Stimulated activated CD8-positive, alpha-beta memory T cell treated with anti-CD3 and anti-CD28 coated beads, Interleukin-12 subunit alpha, Interleukin-12 subunit beta, amount 100 ng/mL, for 24 hours (primary cell): ENCODE results near the gene IRF2.

Experiments used
- DNase-seq: peaks from one replicate; pipeline ENCODE4 v3.0.0-alpha.2; 2020; ENCODE audit errors: extremely low read depth

The IRF2 gene

DNA sequence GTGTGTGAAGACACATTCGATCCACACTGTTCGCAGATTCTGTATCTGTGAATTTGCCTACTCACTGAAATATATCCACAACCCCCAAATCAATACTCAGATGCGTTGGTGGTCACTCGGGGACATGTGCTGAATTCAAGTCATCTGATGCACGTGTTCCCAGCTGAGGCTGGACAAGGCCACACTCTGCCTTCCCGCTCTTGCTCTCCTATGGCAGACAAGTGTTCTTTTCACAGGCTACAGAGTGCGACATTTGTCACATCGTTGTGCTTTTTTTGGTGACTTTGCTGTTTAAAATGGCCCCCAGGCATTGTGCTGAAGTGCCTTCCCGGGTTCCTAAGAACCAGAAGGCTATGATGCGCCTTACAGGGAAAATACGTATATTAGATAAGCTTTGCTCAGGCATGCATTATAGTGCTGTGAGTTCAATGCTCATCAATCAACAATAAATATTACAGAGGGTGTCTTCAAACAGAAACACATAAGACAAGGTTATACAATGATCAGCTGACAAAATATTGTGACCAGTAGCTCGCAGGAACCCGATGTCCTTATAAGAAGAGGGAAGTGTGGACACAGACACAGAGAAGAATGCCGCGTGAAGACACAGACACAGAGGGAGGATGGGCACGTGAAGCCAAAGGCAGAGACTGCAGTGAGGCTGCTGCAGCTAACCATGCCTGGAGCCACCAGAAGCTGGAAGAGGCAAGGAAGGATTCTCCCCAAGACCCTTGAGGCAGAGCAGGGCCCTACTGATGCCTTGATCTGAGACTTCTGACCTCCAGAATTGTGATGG is 42.0 kb downstream of the IRF2 start:
- DNase-seq: no peak

DNA sequence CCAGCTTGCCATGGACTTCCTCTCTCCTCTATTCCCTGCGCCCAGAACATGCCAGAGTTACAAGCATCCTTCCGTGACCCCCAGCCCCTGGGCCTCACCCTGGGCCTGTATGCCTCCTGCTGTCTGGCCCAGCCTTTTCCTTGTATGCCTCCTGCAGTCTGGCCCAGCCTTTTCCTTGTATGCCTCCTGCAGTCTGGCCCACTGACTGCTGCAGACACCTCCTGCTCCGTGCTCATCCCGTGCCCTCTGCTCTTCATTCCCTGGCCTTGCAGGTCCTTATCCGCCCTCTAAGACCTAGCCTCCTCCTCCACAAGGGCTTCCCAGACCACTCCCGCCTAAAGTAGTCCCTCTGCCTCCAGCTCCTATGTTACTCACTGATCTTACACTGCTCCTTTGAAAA is 44.2 kb downstream of the IRF2 start:
- no peak for DNase-seq

DNA sequence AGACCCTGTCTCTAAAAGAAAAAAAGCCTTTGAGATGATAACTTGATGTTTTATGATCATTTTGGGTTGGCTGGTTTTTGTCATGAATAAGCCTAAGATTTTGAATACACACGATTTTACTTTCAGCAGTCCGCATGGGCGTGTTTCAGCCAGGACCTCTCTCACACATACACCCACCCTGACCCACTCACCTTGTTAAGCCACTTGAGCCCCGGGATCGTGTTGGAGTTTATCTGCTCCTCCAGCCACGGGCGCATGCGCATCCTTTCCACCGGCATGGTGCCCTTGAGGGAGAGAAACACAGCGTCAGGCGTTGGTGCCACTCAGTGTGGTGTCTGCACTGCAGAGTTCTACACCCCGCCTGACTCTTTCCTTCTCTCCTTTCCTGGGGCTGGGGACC is 45.6 kb downstream of the IRF2 start:
- DNase-seq: no peak

DNA sequence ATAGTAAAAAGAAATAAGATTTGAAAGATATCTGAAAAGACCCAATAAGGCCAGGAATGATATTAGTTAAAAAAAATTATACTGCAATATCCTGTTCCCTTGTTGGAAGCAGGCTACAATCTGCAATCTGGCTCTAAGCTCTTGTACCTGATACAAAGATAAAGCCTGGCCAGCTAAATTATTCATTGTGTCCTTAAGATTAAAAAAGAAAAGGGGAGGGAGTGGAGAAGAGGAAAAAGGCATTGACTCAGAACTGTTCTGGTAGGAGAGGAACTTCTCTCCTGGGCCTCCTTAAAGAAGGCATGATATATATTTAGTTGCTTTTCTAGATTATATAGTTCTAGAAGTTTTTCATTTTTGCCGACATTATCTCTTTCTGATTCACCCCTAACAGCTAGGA is 46.7 kb downstream of the IRF2 start:
- DNase-seq: no peak

DNA sequence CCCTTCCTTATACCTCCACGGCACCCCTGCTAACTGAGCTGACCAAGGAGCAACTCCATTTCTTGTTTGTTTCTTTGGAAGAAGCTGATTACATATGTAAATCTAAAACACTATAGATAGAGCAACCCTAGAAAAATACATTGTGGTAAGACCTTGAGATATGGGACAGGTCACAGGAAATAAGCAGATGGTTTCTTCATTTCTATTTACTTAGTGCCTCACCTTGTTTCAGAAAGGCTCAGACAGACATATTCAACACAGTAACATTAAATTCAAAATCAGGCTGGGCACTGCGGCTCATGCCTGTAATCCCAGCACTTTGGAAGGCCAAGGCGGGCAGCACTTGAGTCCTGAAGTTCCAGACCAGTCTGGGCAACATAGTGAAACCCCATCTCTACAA is 47.3 kb downstream of the IRF2 start:
- DNase-seq: no peak

DNA sequence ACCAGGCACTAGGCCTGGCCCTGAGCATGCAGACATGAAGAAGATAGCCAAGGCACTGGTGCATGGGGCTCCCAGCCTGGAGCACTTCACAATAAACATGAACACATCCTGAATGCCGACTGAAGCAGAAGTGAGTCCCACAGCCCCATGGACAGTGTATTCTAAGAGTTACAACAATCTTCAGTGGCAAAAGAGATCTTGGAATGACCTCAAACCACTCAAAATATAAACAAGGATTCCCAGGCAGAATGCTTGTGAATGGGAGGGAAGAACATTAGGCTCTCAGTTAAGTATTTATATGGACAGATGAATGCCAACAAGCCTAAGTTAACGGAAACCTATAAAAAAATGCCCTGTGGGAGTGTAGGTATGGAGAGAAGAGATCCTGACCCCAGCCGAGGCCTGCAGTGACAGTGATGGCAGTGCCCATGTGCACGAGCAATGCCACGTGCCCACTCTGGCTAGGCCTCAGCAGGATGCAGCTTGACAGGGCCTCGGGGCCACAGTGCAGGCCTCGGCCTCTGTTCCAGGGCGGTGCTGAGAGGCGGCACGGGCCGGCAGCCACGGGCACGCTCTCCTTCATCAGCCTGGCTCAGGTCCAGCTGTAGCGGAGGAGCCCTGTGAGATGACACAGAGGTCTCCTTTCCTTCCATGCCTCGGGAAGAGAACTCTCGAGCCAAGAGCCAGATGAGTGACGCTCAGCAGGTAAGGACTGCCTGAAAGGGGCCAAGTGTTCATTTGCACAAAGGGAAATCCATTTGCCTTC is 49.2 kb downstream of the IRF2 start:
- DNase-seq: no peak

DNA sequence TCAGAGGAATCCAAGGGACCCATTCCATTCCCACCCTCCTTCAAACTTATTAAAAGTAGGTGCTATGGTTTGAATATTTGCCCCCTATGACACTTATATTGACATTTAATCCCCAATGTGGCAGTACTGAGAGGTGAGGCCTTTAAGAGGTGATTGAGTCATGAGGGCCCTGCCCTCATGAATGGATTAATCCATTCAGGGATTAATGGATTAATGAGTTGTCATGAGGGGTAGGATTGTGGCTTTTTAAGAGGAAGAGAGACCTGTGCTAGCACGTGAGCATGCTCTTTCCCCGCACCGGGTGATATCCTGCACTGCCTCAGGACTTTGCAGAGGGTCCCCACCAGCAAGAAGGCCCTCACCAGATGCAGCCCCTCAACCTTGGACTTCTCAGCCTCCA is 50.1 kb downstream of the IRF2 start:
- DNase-seq: no peak

DNA sequence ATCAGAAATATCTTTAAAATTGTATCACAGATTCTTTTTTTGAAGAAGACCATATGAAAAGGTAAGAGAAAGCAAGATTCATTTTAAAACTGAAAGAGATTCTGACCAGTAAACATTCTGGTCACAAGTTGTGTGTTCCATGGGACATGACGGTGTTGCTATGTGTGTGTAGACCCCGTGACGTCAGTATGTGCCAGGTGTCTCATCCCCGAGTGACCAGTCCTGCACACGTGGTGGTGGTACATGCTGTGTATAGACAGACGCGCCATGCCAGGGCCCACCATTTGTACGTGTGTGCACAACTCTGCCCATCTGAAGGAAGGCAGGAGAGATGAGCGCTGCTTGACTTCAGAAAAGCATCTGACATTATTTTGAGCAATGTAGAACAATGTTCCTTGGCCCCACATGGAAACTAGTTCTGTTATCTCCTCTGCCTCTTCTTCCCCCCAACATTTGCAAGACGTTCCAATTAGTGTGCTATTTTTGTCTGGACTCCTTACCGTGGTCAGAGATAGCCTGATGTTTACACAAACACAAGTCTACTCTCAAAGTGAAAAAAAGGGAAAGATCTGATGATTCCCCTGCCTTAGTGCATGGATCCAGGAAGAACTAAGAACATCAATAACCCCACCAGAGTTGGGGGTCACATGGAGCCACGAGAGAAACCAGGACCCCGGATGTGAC is 51.2 kb downstream of the IRF2 start:
- DNase-seq: no peak

DNA sequence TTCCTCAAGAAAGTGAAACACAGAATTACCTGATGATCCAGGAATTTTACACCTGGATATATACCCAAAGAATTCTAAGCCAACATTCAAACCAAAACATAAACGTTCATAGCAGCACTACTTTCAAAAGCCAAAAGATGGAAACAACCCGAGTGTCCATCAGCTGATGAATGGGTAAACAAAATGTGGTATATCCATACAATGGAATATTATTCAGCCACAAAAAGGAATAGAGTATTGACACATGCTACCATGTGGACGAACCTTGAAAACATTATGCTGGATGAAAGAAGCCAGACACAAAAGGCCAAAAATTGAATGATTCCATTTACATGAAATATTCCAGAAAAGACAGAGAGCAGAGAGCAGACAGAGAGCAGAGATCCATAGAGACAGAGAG is 52.0 kb downstream of the IRF2 start:
- no peak for DNase-seq

DNA sequence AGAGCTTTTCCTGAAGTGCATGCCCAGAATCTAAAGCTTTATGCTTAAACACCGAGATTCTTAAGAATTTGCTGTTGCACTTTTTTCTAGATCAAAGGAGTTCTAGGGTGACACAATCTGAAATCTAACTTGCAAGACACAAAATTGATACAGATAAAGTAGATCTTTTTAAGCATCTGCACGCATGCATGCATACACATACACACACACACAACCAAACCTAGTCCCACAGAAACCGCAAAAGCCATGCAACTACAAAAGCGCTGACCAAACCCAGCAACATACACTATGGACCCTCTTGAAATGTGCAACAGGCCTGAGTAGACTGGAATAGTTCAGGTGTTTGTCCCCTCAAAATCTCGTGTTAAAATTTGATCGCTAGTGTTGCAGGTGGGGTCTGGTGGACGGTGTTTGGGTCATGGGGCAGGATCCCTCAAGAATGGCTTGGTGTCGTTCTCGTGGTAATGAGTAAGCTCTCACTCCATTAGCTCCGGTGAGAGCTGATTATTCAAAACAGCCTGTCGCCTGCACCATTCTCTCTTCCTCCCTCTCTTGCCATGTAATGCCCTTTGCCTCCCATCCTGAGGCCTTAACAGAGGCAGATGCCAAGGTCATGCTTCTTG is 52.7 kb downstream of the IRF2 start:
- DNase-seq: no peak

DNA sequence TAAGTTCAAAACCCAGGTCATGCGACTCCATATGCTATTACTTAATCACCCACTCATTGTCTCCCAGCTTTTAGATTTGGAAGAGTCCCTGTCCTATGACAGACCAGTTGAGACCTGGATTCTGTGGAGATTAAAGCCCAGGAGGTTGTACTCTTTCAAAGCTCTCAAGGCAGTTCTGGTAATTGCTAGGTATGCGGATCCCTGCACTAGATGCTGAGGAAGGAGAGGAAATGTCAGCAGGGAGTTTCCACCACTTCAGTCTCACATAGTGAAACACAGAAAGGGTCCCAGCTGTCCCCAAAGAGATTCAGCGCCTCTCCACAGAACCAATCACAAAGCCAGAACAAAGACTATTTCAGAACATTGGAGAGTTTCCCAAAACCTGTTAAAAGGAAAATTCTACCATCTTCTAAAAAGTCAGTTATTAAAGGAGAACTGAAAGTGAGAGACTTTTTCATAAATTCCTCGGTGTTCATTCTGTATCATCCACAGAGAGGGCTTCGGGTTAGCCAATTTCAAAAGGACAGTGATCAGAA is 53.4 kb downstream of the IRF2 start:
- no peak for DNase-seq

DNA sequence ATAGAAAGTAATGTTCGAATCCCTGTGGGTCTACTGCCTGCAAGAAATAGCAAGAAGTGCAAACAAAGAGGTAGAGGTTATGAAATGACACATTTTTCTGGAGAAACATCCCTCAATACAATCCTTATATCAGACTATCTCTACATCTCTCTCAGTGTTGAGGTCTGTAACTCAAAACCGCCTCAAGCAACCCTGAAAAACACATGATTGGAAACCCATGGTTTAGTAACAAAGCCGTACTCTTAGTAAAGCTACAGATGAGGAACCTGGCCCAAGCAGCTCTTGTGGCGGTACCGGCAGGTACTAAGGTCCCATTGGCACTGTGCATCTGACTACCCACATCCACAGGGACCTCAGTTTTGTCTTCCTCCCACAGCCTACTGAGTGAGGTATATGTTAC is 53.9 kb downstream of the IRF2 start:
- DNase-seq: no peak

DNA sequence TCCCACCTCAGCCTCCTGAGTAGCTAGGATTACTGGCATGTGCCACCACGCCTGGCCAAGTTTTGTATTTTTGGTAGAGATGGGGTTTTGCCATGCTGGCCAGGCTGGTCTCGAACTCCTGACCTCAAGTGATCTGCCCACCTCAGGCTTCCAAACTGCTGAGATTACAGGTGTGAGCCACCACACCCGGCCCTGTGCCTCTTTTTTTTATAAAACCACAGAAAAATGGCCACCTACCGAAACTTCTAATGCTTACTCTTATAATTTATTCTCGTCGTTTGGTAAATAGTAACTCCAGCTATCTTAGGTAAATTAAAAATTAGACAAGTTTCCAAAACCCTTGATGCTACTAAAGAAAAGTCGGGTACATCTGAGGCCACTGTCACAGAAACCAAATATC is 54.4 kb downstream of the IRF2 start:
- no peak for DNase-seq

DNA sequence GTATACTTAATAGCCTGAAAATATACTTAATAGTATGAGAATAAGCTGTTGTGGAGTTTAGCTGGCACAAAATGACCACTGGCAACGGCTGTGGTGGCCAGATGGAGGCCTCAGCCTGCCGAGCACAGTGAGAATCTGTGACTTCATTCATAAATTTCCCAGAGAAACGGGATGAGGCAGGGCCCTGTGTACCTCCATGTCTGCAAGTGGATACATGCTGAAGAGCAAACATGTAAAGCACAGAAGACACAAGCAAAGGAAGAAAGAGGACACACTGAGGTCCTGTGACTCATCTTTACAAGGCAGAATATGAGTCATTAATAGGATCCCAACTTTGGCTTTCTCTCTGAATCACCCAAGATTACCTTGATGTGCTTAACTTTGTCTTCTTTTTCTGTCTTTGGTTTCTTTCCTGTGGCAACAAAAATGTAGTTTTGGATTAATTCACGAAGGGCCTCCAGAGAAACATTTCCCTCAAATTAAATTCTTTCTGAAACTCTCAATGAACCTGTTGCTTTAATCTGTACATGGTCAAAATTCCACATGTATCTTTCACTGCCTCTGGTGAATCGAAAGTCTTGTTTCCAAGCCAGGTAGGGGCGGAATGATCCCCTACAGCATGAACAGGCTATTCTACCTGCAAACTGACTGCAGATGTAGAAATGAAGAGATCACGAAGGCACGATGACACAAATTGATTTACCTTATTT is 56.4 kb downstream of the IRF2 start:
- DNase-seq: no peak

DNA sequence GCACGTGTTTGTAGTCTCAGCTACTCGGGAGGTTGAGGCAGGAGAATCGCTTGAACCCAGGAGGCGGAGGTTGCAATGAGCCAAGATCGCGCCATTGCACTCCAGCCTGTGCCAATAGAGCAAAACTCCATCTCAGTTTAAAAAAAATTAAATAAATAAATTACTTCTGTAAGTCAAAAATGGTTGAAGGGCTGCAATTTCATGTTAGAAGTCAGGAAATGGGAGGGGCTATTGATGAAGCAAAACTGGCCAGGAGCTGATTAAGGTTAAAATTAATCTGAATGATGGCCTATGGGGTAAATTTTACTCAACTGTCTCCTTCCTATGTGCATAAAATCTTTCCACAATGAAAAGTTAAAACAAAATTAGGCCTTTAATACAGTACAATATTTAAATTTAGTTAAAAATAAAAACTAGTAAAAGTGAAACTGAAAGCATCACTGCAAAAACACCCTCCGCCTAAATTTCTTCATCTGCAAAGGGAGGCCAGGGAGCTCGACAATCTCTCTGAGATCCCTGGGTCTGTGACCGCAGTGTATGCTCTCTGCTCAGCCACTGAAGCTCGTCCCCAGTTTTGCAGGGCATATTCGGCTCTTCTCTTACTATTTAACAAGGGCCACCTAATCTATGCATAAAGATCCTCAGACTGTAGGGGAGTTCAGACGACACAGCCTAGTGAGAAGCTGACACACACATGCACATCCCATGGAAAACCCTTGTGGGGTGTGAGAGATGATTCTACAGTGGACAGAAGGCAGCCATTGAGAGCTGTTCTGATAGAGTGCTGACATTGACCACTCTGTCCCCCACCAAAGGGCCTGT is 57.2 kb downstream of the IRF2 start:
- DNase-seq: no peak

DNA sequence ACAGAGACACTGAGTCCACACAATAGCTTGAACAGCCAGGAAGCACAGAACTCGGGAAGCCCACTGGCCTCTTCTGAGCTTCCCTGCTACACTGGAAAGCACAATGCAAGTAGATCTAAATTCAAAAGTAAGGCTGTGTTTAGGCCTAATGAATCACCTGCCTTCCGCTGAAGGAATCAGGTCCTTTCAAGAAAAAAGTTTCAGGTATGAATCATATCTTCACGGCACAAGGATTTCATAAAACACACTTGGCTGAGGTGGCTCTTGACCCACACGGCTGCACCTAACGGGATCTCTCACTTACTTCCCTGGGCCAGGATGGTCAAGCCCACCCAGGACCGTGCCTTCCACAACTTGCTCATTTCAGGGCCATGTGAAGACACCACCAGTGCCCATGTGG is 59.3 kb downstream of the IRF2 start:
- DNase-seq: no peak

DNA sequence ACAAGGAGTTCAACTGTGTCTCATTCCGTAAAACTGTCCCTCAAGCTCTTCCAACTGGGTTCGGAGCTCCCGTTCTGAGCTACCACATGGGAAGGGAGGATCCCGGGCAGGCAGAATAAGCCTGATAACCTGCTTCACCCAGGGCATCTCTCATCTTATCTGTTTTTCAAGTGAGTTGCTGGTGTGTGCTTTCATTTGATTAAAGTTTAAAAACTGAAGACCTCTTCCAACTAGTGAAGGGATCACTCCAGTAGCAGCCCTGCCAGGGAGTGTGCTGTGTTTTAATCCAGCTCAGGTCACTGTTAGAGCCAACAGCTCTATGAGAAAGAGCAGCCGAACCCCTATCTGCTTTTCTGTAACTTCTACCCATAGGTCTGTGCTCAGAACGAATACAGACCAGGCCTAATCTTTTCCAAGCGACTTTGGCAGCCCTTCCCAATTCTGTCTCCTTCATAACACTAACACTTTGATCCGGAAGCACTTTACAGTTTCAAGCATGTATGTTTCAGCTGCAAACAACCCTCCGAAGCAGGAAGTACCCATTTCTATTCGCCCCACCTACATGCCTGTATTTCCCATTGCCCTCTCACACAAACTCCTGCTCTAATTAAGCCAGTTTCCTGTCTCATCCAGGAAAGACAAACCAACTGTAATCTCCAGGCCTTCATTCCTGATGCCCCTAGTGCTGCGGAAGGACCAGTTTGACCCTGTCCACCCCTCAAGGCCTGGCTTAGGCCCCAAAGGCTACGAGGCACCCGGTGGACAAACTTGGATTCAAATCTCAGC is 60.9 kb downstream of the IRF2 start:
- no peak for DNase-seq

DNA sequence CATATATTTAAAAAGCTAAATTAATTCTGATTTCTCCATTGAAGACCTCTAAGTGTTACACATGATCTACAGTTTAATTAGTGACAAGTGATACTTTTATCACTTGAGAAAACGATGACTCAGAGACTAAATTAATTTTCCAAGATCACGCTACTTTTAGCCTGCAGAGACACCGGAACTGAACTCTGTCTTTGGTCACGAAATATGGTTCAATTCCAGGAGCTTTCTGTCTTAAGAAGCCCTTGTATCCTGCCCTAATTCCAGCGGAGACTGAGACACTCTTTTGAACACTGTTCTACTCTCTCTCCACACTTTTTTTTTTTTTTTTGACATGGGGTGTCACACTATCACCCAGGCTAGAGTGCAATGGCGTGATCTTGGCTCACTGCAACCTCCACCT is 63.6 kb downstream of the IRF2 start:
- no peak for DNase-seq

DNA sequence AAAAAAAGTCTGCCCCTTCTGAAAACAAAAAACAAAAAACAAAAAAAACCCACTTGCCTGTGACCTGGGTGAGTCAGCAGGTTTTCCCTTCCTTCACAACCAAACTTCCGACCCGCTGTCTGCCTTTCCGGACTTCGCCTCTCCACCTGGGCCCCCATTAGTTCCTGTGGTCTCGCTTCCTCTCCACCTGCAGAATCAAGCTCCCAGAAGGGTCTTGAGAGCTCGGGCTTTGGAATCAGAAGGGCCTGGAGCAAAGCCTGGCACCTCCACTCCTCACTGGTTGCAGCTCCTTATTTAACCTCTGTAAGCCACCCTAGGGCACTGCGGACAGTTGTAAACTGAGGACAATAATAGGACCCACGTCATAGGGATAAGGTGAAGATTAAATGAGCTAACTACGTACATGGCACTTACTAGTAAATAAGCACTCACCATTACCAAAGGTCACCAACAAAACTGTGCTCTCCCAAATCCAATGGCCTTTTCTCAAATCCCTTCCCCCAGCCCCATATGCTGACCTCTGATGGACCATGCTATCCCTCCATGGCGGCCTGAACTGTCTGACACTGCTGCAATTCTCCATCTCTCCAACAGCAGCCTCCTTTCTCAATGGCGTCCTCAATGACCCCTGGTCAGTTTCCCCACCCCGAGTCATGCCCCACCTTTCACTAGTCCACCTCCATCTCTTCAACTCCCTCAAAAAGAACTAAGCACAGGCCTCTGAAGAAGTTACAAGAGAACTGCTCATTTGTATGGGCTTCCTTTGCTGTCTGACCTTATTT is 64.2 kb downstream of the IRF2 start:
- no peak for DNase-seq
